ENCODE measurements around the gene BEST4. TPM values are rescaled to one million over a fixed set of nuclear protein-coding genes. Genes with fewer than 3 reads are reported as not detected.
A peak's percentile ranks its signal among the peaks of the same experiment; 100 is the strongest.
"Not testable (repeated sequence)": the region's sequence is repeated elsewhere in the genome, so short reads cannot be mapped to it uniquely, and the experiment has no call there.

BEST4 gene
- total and polyA plus RNA-seq, 4 experiments from 2014 or later: 0.20 to 1.6 (median 1.2) TPM; not detected in 1

DNA sequence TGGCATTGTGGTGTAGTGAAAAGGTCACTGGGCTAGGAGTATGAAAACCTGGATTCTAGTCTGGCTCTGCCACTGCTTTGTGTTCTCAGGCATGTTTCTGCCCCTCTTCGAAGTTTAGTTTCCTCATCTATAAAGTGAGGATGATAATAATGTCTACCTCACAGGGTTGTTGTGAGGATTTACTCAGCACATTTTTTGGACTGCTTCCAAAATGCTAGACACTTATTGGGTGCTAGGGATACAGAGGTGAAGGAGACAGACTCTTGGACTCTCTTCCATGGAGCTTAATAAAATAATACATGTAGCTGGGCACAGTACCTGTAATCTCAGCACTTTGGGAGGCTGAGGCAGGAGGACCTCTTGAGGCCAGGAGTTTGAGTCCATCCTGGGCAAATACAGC lies 44.8 kb downstream of the BEST4 start:
- DNase-seq: no peak
- Histone ChIP-seq H3K27ac (ENCODE audit: low read depth, low read length) (no peak overlapping the region), H3K4me3 (ENCODE audit: low read length in 2 of 2) (no peak overlapping the region), H3K4me1 (ENCODE audit: insufficient read depth, low read length) (peaks cover 21% of the 10 kb centered on the region), H3K9me3 (ENCODE audit: control insufficient read depth in 1 of 2, low read length in 2 of 2) (no peaks in the 10 kb centered on the region), H3K27me3 (ENCODE audit: insufficient read depth, low read length) (no peaks in the 10 kb centered on the region), H3K36me3 (ENCODE audit: insufficient read depth, low read length) (no peaks in the 10 kb centered on the region)
- Mint-ChIP-seq H3K27me3 (no peaks in the 10 kb centered on the region), H3K9me3 (no peaks in the 10 kb centered on the region), H3K4me3 (peak overlapping the region in 1 of 8 donors; percentile 18), H3K36me3 (peaks cover 0 to 2% of the 10 kb centered on the region in 2 donors), H3K4me1 (peaks cover 9 to 32% (median 16%) of the 10 kb centered on the region in 4 donors), H3K27ac (peak overlapping the region in 1 of 7 donors; percentile 40)
- CTCF ChIA-PET (ENCODE audit: partially characterized antibody): interaction anchor here (0.5 to 4.9 kb wide), 5 partner anchors 12 to 566 kb away, joined by 3 to 20 read pairs (median 5); partner anchors contain the start of gene RNU5D-1
- intact Hi-C loops (cut with micrococcal nuclease): no loop called here
- POLR2A ChIA-PET (ENCODE audit: partially characterized antibody): interaction anchor here (0.6 to 2.1 kb wide), 4 partner anchors 12 to 36 kb away, joined by 3 to 8 read pairs (median 4); partner anchors contain the start of genes RNU5D-1 and RPS8

- Histone ChIP-seq H3K27me3 (ENCODE audit: insufficient read depth, low read length) (no peaks in the 10 kb centered on the region), H3K4me1 (ENCODE audit: insufficient read depth, low read length) (peaks cover 15% of the 10 kb centered on the region), H3K27ac (ENCODE audit: low read depth, low read length) (peak overlapping the region; percentile 79), H3K4me3 (ENCODE audit: low read length in 2 of 2) (peak overlapping the region; percentile 78 to 82), H3K9me3 (ENCODE audit: control insufficient read depth in 1 of 2, low read length in 2 of 2) (no peaks in the 10 kb centered on the region), H3K36me3 (ENCODE audit: insufficient read depth, low read length) (no peaks in the 10 kb centered on the region)
- Mint-ChIP-seq H3K27me3 (no peaks in the 10 kb centered on the region), H3K36me3 (peaks cover 0 to 2% of the 10 kb centered on the region in 2 donors), H3K9me3 (no peaks in the 10 kb centered on the region), H3K4me1 (peaks cover 5 to 26% (median 15%) of the 10 kb centered on the region in 4 donors), H3K27ac (peak overlapping the region in 6 of 7 donors; percentile 95 to 97 (median 96)), H3K4me3 (peak overlapping the region; percentile 92 to 98 (median 95))
- POLR2A ChIA-PET (ENCODE audit: partially characterized antibody): interaction anchor here (1.9 to 2.4 kb wide), 4 partner anchors 10 to 60 kb away, joined by 6 to 25 read pairs (median 11); partner anchors contain the start of genes PLK3, RNU5D-1 and RPS8
- intact Hi-C loops (cut with micrococcal nuclease): no loop called here
- DNase-seq: no peak
- CTCF ChIA-PET (ENCODE audit: partially characterized antibody): interaction anchor here (1.3 to 2.2 kb wide), 3 partner anchors 9 to 25 kb away, joined by 3 to 11 read pairs (median 10); partner anchors contain the start of gene RNU5D-1
Observed at GRCh38 chr1:44740179-44740617, 47.8 kb downstream of the BEST4 start.

- intact Hi-C loops (cut with micrococcal nuclease): loop anchor here (1.0 to 5.0 kb wide), 4 partner anchors 8 to 843 kb away; partner anchors contain the start of genes MUTYH, NASP, RNU5D-1 and RPS8
- Histone ChIP-seq H3K4me1 (ENCODE audit: insufficient read depth, low read length) (peaks cover 15% of the 10 kb centered on the region), H3K27ac (ENCODE audit: low read depth, low read length) (peak within 1 kb of the TSS; percentile 79), H3K36me3 (ENCODE audit: insufficient read depth, low read length) (no peaks in the 10 kb centered on the region), H3K9me3 (ENCODE audit: control insufficient read depth in 1 of 2, low read length in 2 of 2) (no peaks in the 10 kb centered on the region), H3K4me3 (ENCODE audit: low read length in 2 of 2) (peak within 1 kb of the TSS; percentile 78 to 82), H3K27me3 (ENCODE audit: insufficient read depth, low read length) (no peaks in the 10 kb centered on the region)
- peaks cover 5 to 26% (median 15%) of the 10 kb centered on the region in 4 donors for H3K4me1 Mint-ChIP-seq
- H3K27ac Mint-ChIP-seq: peak within 1 kb of the TSS; percentile 95 to 97 (median 96)
- H3K27me3 Mint-ChIP-seq: no peaks in the 10 kb centered on the region
- peak within 1 kb of the TSS; percentile 92 to 98 (median 95) for H3K4me3 Mint-ChIP-seq
- ChIA-PET POLR2A (ENCODE audit: partially characterized antibody) (interaction anchor here (0.5 to 2.4 kb wide), 8 partner anchors 9 to 80 kb away, joined by 3 to 25 read pairs (median 4); partner anchors contain the start of genes PLK3, RNU5D-1 and RPS8), CTCF (ENCODE audit: partially characterized antibody) (interaction anchor here (1.2 to 1.3 kb wide), 3 partner anchors 8 to 25 kb away, joined by 3 to 10 read pairs (median 5); partner anchors contain the start of gene RNU5D-1)
- H3K36me3 Mint-ChIP-seq: peaks cover 0 to 2% of the 10 kb centered on the region in 2 donors
- peak; percentile 93 to 96 (median 95) for DNase-seq
- no peaks in the 10 kb centered on the region for H3K9me3 Mint-ChIP-seq
Observed at GRCh38 chr1:44739307-44740178, 48.4 kb downstream of the BEST4 start, which contains the start of gene KIF2C. Gene KIF2C (plus strand): TSS chr1:44739837. CDS start chr1:44739933, 96 bp downstream.

DNA sequence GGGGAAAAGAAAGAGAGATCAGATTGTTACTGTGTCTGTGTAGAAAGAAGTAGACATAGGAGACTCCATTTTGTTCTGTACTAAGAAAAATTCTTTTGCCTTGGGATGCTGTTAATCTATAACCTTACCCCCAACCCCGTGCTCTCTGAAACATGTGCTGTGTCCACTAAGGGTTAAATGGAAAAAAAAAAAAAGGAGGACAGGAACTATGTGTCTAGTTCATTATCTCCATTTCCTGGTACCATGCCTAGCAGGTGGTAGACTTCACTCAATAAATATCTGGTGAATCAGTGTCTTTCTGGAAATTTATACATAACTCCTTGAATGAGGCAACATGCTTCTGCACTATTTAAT lies 49.0 kb downstream of the BEST4 start:
- H3K9me3 Mint-ChIP-seq; DNase-seq; H3K27me3 ChIP-seq (ENCODE audit: insufficient read depth, low read length); H3K9me3 ChIP-seq (ENCODE audit: control insufficient read depth in 1 of 2, low read length in 2 of 2); H3K27me3 Mint-ChIP-seq; H3K36me3 Mint-ChIP-seq; H3K36me3 ChIP-seq (ENCODE audit: insufficient read depth, low read length): not testable (repeated sequence)
- peak overlapping the region; percentile 79 for H3K27ac ChIP-seq (ENCODE audit: low read depth, low read length)
- ChIA-PET CTCF (ENCODE audit: partially characterized antibody) (interaction anchor here (1.2 kb wide), 1 partner anchor 8 kb away, joined by 5 read pairs; the partner anchor contains the start of gene RNU5D-1), POLR2A (ENCODE audit: partially characterized antibody) (interaction anchor here (0.5 to 2.4 kb wide), 8 partner anchors 8 to 80 kb away, joined by 3 to 25 read pairs (median 4); partner anchors contain the start of genes PLK3, RNU5D-1 and RPS8)
- Mint-ChIP-seq H3K4me1 (peaks cover 5 to 26% (median 15%) of the 10 kb centered on the region in 4 donors), H3K4me3 (peak overlapping the region; percentile 92 to 98 (median 95)), H3K27ac (peak overlapping the region; percentile 95 to 97 (median 96))
- H3K4me1 ChIP-seq (ENCODE audit: insufficient read depth, low read length): peaks cover 15% of the 10 kb centered on the region
- H3K4me3 ChIP-seq (ENCODE audit: low read length in 2 of 2): peak overlapping the region; percentile 78 to 82
- intact Hi-C loops (cut with micrococcal nuclease): loop anchor here (1.0 to 5.0 kb wide), 4 partner anchors 8 to 843 kb away; partner anchors contain the start of genes MUTYH, NASP, RNU5D-1 and RPS8

DNA sequence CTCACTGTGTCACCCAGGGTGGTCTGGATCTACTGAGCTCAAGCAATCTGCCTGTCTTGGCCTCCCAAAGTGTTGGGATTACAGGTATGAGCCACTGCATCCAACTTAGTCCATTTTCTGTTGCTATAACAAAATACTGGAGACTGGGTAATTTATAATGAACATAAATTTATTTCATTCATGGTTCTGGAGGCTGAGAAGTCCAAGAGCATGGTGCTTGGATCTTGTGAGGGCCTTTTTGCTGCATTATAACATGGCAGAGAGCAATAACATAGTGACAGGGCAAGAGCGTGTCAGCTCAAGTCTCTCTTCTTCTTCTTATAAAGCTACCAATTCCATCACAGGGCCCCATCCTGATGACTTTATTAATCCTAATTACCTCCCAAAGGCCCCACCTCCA lies 52.0 kb downstream of the BEST4 start:
- Histone ChIP-seq H3K36me3 (ENCODE audit: insufficient read depth, low read length) (no peaks in the 10 kb centered on the region), H3K4me1 (ENCODE audit: insufficient read depth, low read length) (peaks cover 21% of the 10 kb centered on the region), H3K27ac (ENCODE audit: low read depth, low read length) (no peak overlapping the region), H3K27me3 (ENCODE audit: insufficient read depth, low read length) (no peaks in the 10 kb centered on the region), H3K4me3 (ENCODE audit: low read length in 2 of 2) (no peak overlapping the region), H3K9me3 (ENCODE audit: control insufficient read depth in 1 of 2, low read length in 2 of 2) (no peaks in the 10 kb centered on the region)
- no peaks in the 10 kb centered on the region for H3K27me3 Mint-ChIP-seq
- H3K4me1 Mint-ChIP-seq: peaks cover 13 to 32% (median 25%) of the 10 kb centered on the region in 4 donors
- intact Hi-C loops (cut with micrococcal nuclease): loop anchor here (5.0 kb wide), 1 partner anchor 846 kb away; the partner anchor contains the start of gene NASP
- DNase-seq: no peak
- peaks cover 0 to 2% of the 10 kb centered on the region in 2 donors for H3K36me3 Mint-ChIP-seq
- H3K4me3 Mint-ChIP-seq: no peak overlapping the region
- CTCF ChIA-PET (ENCODE audit: partially characterized antibody): interaction anchor here (1.0 to 9.9 kb wide), 4 partner anchors 9 to 48 kb away, joined by 3 to 175 read pairs (median 4); no protein-coding TSS in a partner anchor
- H3K9me3 Mint-ChIP-seq: no peaks in the 10 kb centered on the region
- POLR2A ChIA-PET (ENCODE audit: partially characterized antibody): interaction anchor here (1.0 to 1.4 kb wide), 3 partner anchors 13 to 39 kb away, joined by 3 to 5 read pairs (median 5); partner anchors contain the start of gene RPS8
- no peak overlapping the region for H3K27ac Mint-ChIP-seq

DNA sequence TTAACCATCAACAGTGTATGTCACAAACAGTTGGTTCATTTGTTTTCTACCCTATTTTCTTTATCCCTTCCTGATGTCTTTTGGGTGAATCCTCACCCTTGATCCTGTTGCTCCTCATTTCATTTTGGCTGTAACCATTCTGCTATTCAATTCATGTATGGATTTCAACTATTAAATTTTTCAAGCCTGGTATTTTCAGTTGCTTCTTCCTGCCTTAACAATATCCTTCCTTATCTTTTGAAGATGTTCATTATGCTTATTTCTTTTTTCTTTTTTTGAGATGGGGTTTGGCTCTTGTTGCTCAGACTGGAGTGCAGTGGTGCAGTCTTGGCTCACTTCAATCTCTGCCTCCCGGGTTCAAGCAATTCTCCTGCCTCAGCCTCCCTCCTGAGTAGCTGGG lies 54.2 kb downstream of the BEST4 start:
- intact Hi-C loops (cut with micrococcal nuclease): loop anchor here (5.0 kb wide), 3 partner anchors 74 to 759 kb away; partner anchors contain the start of genes BTBD19, DYNLT4, HECTD3 and TESK2
- peak overlapping the region in 1 of 8 donors; percentile 48 for H3K4me3 Mint-ChIP-seq
- no peaks in the 10 kb centered on the region for H3K9me3 Mint-ChIP-seq
- H3K27me3 Mint-ChIP-seq: no peaks in the 10 kb centered on the region
- H3K27ac ChIP-seq (ENCODE audit: low read depth, low read length): no peak overlapping the region
- CTCF ChIA-PET (ENCODE audit: partially characterized antibody): interaction anchor here (1.1 to 9.9 kb wide), 4 partner anchors 16 to 759 kb away, joined by 3 to 175 read pairs (median 4); no protein-coding TSS in a partner anchor
- no peak overlapping the region for H3K4me3 ChIP-seq (ENCODE audit: low read length in 2 of 2)
- H3K4me1 ChIP-seq (ENCODE audit: insufficient read depth, low read length): peaks cover 22% of the 10 kb centered on the region
- no peaks in the 10 kb centered on the region for H3K27me3 ChIP-seq (ENCODE audit: insufficient read depth, low read length)
- no peak overlapping the region for H3K27ac Mint-ChIP-seq
- no peaks in the 10 kb centered on the region for H3K9me3 ChIP-seq (ENCODE audit: control insufficient read depth in 1 of 2, low read length in 2 of 2)
- POLR2A ChIA-PET (ENCODE audit: partially characterized antibody): interaction anchor here (8.5 kb wide), 1 partner anchor 42 kb away, joined by 122 read pairs; the partner anchor contains the start of gene RPS8
- H3K36me3 ChIP-seq (ENCODE audit: insufficient read depth, low read length): no peaks in the 10 kb centered on the region
- no peaks in the 10 kb centered on the region for H3K36me3 Mint-ChIP-seq
- peaks cover 15 to 31% (median 23%) of the 10 kb centered on the region in 4 donors for H3K4me1 Mint-ChIP-seq
- no peak for DNase-seq
